Gastrocnemius medialis (tissue), 4 donors: ENCODE data around the gene CDAN1. TPM values are rescaled to one million over a fixed set of nuclear protein-coding genes. Genes with fewer than 3 reads are reported as not detected.

Experiments
- ATAC-seq, 2 donors: fragments of 150-250 bp; one replicate each; pipeline ENCODE4 v1.9.1; 2016
- DNase-seq, 2 donors: peaks; one replicate each; pipeline ENCODE4 v3.0.0-alpha.2; 2019
- H3K27ac ChIP-seq, 4 donors: fragments of 200-600 bp; sonication (generic); 1 replicate in 1 of 4; 2 replicates in 3 of 4; pipeline ENCODE4 v1.5.1; 2016 to 2018; ENCODE audit warnings: mild to moderate bottlenecking in 2 of 4, moderate library complexity in 1 of 4
- H3K27me3 ChIP-seq, 3 donors: fragments of 200-600 bp; sonication (generic) in 2 of 3; 1 replicate in 1 of 3; 2 replicates in 2 of 3; pipeline versions ENCODE4 v1.5.1 to v1.6.0; 2016 to 2019; ENCODE audit warnings: mild to moderate bottlenecking in 1 of 3, moderate library complexity in 1 of 3
- H3K36me3 ChIP-seq, 2 donors: fragments of 200-600 bp; sonication (generic) in 1 of 2; one replicate each; pipeline ENCODE4 v1.5.1; 2017 to 2018
- H3K4me1 ChIP-seq, 2 donors: fragments of 200-600 bp; sonication (generic) in 1 of 2; one replicate each; pipeline ENCODE4 v1.5.1; 2016 to 2017; ENCODE audit warnings: mild to moderate bottlenecking in 2 of 2
- H3K4me3 ChIP-seq, 4 donors: fragments of 200-600 bp; sonication (generic) in 3 of 4; 1 replicate in 1 of 4; 2 replicates in 3 of 4; pipeline ENCODE4 v1.5.1; 2016 to 2019; ENCODE audit warnings: mild to moderate bottlenecking in 2 of 4
- H3K9me3 ChIP-seq, 3 donors: fragments of 200-600 bp; sonication (generic) in 2 of 3; 1 replicate in 1 of 3; 2 replicates in 2 of 3; pipeline ENCODE4 v1.5.1; 2016 to 2019
- CTCF ChIP-seq, 5 experiments: fragments of 450-650 bp in 3 of 5; fragments of 200-600 bp in 2 of 5; sonication (generic) in 2 of 5; IDR thresholded peaks in 4 of 5; conservative IDR thresholded peaks in 1 of 5; 1 replicate in 4 of 5; 2 replicates in 1 of 5; pipeline ENCODE4 v1.5.1; 2016 to 2019; ENCODE audit warnings: antibody characterized with exemption in 5 of 5, mild to moderate bottlenecking in 3 of 5, moderate library complexity in 3 of 5
- POLR2A ChIP-seq, 2 donors: fragments of 450-650 bp; IDR thresholded peaks; one replicate each; pipeline ENCODE4 v1.6.1; 2017; ENCODE audit warnings: antibody characterized with exemption in 2 of 2, mild to moderate bottlenecking in 2 of 2, moderate library complexity in 2 of 2
- in situ Hi-C, 4 donors: fragments of 200-750 bp; cut with MboI; loops; one replicate each; pipeline versions ENCODE4 v1.15.0 to v1.8.0; 2017; ENCODE audit warnings: low sequenced_read_pairs in 4 of 4
- intact Hi-C: fragments of 100-400 bp; cut with DNase I; formaldehyde crosslinking; loops from one replicate; pipeline ENCODE4 v1.15.1; 2023; ENCODE audit warnings: low total_unique reads
- total RNA-seq, 4 donors: library from RNA; depleted of rRNA; stranded (reverse); fragments of >200 nt; gene quantifications; one replicate each; pipeline versions ENCODE4 v1.1.0 to v1.2.3, GENCODE V29; 2016

The CDAN1 gene
- total RNA-seq, 4 donors from 2014 or later, result 4.2 to 5.9 (median 5.1) TPM

GRCh38 chr15:42704492-42704926 lies 32.4 kb downstream of the CDAN1 start:
- peak; percentile 89 to 98 for ATAC-seq
- DNase-seq, result peak; percentile 25 to 55
- no peak for TF ChIP-seq POLR2A (IDR thresholded peaks at IDR 0.05)
- peak; percentile 50 to 87 (median 73) for TF ChIP-seq CTCF (IDR thresholded peaks at IDR 0.05 in 4 of 5, conservative IDR thresholded peaks at IDR 0.05 in 1 of 5)
- H3K9me3 ChIP-seq, result peaks cover 0 to 9% (median 0%) of the 10 kb centered on the region in 3 donors
- H3K27me3 ChIP-seq, result no peaks in the 10 kb centered on the region
- no peak overlapping the region for H3K4me3 ChIP-seq
- in situ Hi-C loops (loop anchor here in 2 of 4 donors (5.0 to 10.0 kb wide), 2 partner anchors 218 to 220 kb away; partner anchors contain the start of gene TTBK2 (in 2 of the 2)), intact Hi-C loops (loop anchor here (1.0 to 10.0 kb wide), 2 partner anchors 222 to 500 kb away; no protein-coding TSS in a partner anchor)
- H3K4me1 ChIP-seq, result no peaks in the 10 kb centered on the region
- H3K27ac ChIP-seq, result no peak overlapping the region
- H3K36me3 ChIP-seq, result peaks cover 3 to 6% of the 10 kb centered on the region in 2 donors

- ATAC-seq (no peak), DNase-seq (no peak)
- Histone ChIP-seq H3K36me3 (peaks cover 3 to 10% of the 10 kb centered on the region in 2 donors), H3K4me3 (no peak overlapping the region), H3K27ac (no peak overlapping the region), H3K4me1 (no peaks in the 10 kb centered on the region), H3K9me3 (peaks cover 0 to 9% (median 0%) of the 10 kb centered on the region in 3 donors), H3K27me3 (no peaks in the 10 kb centered on the region)
- TF ChIP-seq POLR2A (IDR thresholded peaks at IDR 0.05) (no peak), CTCF (IDR thresholded peaks at IDR 0.05 in 4 of 5, conservative IDR thresholded peaks at IDR 0.05 in 1 of 5) (no peak)
- in situ Hi-C loops, result no loop called here
- intact Hi-C loops, result no loop called here
These were observed 40.3 kb downstream of the CDAN1 start for GRCh38 chr15:42696626-42697025.

GRCh38 chr15:42695527-42696071 lies 41.3 kb downstream of the CDAN1 start:
- Histone ChIP-seq H3K4me3 (no peak overlapping the region), H3K9me3 (peaks cover 0 to 4% (median 0%) of the 10 kb centered on the region in 3 donors), H3K27me3 (no peaks in the 10 kb centered on the region), H3K36me3 (peaks cover 0 to 3% of the 10 kb centered on the region in 2 donors), H3K4me1 (no peaks in the 10 kb centered on the region), H3K27ac (no peak overlapping the region)
- in situ Hi-C loops (no loop called here), intact Hi-C loops (no loop called here)
- ATAC-seq, result no peak
- no peak for DNase-seq
- TF ChIP-seq CTCF (IDR thresholded peaks at IDR 0.05 in 4 of 5, conservative IDR thresholded peaks at IDR 0.05 in 1 of 5), result no peak
- TF ChIP-seq POLR2A (IDR thresholded peaks at IDR 0.05), result no peak

- TF ChIP-seq CTCF (IDR thresholded peaks at IDR 0.05 in 4 of 5, conservative IDR thresholded peaks at IDR 0.05 in 1 of 5), result no peak
- no peak for TF ChIP-seq POLR2A (IDR thresholded peaks at IDR 0.05)
- Histone ChIP-seq H3K4me1 (no peaks in the 10 kb centered on the region), H3K27ac (no peak overlapping the region), H3K27me3 (no peaks in the 10 kb centered on the region), H3K9me3 (no peaks in the 10 kb centered on the region), H3K4me3 (no peak overlapping the region), H3K36me3 (peaks cover 0 to 3% of the 10 kb centered on the region in 2 donors)
- in situ Hi-C loops, result no loop called here
- ATAC-seq (no peak), DNase-seq (no peak)
- intact Hi-C loops, result no loop called here
These were observed 42.5 kb downstream of the CDAN1 start for GRCh38 chr15:42694398-42694797.
